ENCODE data around the gene ZNF398.

GRCh38 chr7:149100821-149101220 lies 46.4 kb upstream of the ZNF398 start:
- TF ChIP-seq CTCF (IDR thresholded peaks at IDR 0.05): no peak
- no peak for TF ChIP-seq EZH2 (IDR thresholded peaks at IDR 0.05)
